GM23248 (cell line): ENCODE measurements around the gene PLA2G4E.

Source experiments
- EZH2 ChIP-seq: fragments of 200-600 bp; sonication (generic); IDR thresholded peaks from 2 replicates; pipeline ENCODE4 v1.6.1; 2018; ENCODE audit warnings: antibody characterized with exemption, mild to moderate bottlenecking; ENCODE audit not compliant: insufficient read depth, poor library complexity, severe bottlenecking
- EZH2phosphoT487 ChIP-seq: fragments of 200-600 bp; sonication (generic); IDR thresholded peaks from 2 replicates; pipeline ENCODE4 v1.6.1; 2018; ENCODE audit warnings: antibody characterized with exemption, moderate library complexity, mild to moderate bottlenecking, low read depth; ENCODE audit not compliant: insufficient read depth

- no peak for TF ChIP-seq EZH2
- no peak for TF ChIP-seq EZH2phosphoT487
Measured at GRCh38 chr15:42002333-42002732, 18.5 kb downstream of the PLA2G4E start.
